SK-N-DZ (cell line): ENCODE results near the gene CAMK1D.
"Not testable (repeated sequence)": the region's sequence is repeated elsewhere in the genome, so short reads cannot be mapped to it uniquely, and the experiment has no call there.

Source experiments
- DNase-seq: peaks from one replicate; pipeline ENCODE4 v3.0.0-alpha.2; 2015; ENCODE audit warnings: low spot score

Gene CAMK1D

DNA sequence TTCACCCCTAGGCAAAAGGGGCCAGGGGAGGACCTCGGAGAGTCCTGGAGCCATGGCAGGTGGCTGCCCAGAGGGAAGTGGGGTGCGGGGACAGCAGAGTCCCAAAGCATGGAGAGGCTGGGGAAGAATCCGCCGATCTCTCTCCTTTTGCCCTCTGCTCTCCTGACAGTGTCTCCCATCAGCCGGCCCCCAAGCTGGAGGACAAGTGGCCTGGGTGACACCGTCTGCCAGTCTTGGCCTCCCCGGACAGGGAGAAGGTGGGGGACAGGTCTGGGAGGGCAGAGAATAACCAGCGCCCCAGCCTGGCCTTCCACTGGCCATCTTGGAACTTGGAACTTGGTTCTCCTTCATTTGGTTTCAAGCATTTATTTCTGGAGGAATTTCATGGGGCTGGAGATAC is 77.9 kb downstream of the CAMK1D start:
- DNase-seq: no peak

- no peak for DNase-seq
Observed at GRCh38 chr10:12428447-12429135, 79.2 kb downstream of the CAMK1D start.

DNA sequence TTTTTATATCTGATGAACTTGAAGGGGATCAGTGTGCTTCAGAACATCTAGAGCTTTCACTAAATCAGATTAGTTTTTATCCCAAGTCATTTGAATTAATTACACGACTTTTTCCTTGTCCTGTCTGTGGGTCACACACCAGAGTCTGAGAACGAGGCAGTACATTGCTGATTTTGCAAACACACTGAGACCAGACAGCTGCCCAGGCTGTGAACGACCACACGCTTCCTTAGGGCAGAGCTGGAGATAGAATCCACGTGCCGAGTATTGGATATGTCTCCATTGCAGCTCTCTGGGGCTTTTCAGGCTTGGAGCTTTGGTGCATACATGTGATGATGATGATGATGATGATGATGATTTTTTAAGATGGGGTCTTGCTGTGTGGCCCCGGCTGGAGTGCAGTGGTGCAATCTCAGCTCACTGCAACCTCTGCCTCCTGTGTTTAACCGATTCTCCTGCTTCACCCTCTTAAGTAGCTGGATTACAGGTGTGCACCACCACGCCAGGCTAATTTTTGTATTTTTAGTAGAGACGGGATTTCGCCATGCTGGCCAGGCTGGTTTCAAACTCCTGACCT is 81.1 kb downstream of the CAMK1D start:
- DNase-seq: no peak

DNA sequence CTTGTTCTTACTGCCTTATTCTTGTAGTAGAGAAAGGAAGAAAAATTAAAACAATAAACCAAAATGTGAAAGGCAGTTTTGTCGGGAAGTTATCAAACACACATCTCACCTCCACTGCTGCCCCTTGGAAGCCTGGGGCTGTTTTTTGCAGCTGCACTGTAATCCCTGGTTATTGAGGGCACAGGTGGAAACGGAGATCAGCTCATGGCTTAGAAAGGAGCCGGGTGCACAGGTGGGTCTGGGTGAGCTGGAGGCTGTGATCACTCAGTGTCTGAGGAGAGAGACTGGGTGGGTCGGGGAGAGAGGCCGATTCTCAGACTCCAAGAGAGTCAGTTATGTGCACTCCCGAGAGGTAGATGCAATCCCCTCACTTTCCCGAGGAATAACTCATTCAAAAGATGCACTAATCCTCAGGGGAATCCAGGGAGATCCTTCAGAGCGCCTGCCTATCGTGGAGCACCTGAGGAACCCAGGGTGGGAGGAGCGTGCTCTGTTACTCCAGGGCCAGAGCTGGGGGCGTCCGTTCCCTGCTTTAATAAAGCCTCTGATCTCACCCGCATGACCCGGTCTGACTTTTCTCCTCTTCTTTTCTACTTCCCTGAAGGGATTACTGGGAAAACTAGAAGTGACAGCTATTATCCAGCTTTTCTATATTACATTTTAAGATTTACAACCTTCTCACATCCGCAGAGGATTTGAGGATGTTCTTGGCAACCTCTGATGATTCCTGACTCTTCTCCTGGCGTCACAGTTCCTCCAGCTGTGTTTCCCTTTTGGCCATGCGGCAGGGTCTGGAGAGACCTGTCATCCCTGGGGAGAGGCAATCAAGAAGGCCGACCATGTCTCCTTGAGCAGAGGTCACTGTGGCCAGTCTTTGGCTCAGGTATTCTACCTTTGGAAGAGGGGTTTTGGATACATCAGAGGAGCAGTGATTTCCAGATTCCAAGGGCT is 82.1 kb downstream of the CAMK1D start:
- DNase-seq: no peak

DNA sequence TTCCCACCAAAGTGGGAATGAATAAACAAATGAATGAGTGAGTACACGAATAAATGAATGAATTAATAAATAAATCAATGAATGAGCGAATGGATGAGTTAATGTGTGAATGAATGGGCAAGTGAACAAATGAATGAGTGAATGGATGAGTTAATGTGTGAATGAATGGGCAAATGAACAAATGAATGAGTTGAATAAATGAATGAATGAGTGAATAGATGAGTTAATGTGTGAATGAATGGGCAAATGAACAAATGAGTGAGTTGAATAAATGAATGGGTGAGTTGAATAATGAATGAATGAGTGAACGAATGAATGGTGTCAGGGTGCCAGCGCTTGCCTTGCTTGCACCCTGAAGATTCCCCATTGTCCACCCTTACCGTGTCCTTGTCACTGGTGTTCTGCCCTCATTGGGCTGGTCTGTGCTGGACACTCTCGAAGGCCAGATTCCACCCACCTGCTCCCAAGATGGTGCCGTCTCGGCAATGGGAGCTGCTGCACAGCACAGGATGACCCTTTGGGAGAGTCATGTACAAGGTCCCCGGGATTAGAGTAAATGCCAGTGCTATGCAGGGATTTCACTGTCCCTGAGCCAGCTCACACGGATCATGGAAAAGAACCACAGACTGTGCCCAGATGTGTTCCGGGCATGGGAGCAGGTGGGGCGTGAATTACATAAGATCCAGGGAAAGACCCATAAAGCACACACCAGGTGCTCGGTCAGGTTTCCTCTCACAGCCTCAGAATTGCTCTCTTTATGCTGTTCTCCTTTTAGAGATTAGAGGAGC is 83.2 kb downstream of the CAMK1D start:
- DNase-seq: no peak

GRCh38 chr10:12434277-12434676 is 84.9 kb downstream of the CAMK1D start:
- DNase-seq: no peak

- DNase-seq: not testable (repeated sequence)
Observed at GRCh38 chr10:12434677-12435076, 85.3 kb downstream of the CAMK1D start.

GRCh38 chr10:12435348-12435747 is 86.0 kb downstream of the CAMK1D start:
- DNase-seq: no peak

GRCh38 chr10:12438919-12439692 is 89.8 kb downstream of the CAMK1D start:
- DNase-seq: no peak

DNA sequence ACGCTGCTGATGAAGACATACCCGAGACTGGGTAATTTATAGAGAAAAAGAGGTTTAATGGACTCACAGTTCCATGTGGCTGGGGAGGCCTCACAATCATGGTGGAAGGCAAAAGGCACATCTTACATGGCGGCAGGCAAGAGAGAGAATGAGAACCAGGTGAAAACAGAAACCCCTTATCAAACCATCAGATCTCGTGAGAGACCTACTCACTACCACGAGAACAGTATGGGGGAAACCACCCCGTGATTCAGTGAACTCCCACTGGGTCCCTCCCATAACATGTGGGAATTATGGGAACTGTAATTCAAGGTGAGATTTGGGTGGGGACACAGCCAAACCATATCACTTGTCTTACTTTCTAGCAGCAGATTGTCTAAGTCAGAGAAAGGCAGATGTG is 90.4 kb downstream of the CAMK1D start:
- not testable (repeated sequence) for DNase-seq

DNA sequence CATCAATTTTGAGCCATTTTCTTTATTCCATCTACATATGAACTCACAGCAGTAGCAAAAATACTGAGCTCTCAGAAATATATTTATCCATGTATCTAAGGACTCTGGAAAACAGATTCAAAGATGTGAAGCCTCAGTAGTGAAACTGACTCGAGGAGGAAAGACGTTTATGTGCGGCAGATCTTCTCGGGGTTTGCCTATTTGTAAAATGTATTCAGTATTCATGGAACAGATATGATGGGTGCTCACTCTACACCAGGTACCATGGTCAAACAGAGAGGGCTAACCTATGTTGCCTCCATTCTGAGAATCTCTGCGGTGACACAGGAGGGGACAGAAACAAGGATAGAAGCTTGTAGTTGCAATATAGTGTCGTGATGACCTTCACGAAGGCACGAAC is 93.7 kb downstream of the CAMK1D start:
- DNase-seq: no peak

- no peak for DNase-seq
Observed at GRCh38 chr10:12444981-12445700, 95.8 kb downstream of the CAMK1D start.

- DNase-seq: no peak
Observed at GRCh38 chr10:12445701-12446334, 96.5 kb downstream of the CAMK1D start.

- no peak for DNase-seq
Observed at GRCh38 chr10:12448340-12448728, 99.0 kb downstream of the CAMK1D start.

DNA sequence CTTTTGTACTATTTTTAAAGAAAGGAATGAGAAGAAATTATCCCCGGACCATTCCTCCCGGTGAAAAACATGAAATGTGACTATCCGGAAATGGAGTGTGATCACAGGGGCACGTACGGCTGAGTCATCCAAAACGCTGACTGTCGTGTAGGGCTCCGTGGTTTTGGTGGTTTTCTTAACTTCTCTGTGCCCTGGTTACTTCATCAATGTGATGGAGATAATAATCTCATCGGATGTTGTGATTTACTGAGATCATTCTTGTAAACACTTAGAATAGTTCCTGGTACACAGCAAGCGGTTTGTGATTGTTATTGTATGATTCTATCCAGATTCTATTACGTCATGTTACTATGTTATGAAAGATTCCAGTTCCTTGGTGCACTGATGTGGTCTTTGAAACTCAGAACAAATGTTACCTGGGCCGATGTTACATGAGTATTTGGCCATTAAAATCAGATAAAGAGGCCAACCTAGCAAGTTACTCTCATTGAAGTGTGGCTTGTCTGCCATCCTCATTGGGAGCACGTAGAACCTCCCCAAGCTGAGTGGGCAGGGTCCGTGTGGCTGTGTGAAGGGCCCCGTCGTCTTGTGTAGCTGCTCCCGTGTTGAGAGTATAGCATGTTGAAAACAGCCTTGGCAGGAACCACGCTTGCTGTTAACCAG is 99.5 kb downstream of the CAMK1D start:
- no peak for DNase-seq

DNA sequence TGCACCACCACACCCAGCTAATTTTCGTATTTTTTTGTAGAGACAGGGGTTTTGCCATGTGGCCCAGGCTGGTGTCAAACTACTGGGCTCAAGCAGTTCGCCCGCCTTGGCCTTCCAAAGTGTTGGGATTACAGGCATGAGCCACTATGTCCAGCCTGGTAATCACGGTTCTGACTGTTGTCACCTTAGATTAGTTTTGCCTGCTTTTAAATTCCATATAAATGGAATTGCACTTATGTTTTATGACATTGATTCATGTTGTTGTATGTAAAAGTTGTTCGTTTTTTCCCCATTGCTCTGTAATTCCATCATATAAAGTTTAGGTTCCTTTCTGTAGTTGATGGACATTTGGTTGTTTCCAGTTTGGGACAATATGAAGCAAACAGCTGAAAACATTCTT is 106.0 kb downstream of the CAMK1D start:
- DNase-seq: no peak

- DNase-seq: no peak
Observed at GRCh38 chr10:12455766-12456165, 106.4 kb downstream of the CAMK1D start.

- DNase-seq: no peak
Observed at GRCh38 chr10:12459340-12459739, 110.0 kb downstream of the CAMK1D start.

- DNase-seq: no peak
Observed at GRCh38 chr10:12459762-12460161, 110.4 kb downstream of the CAMK1D start.
